ELR (cell line): Measurements from ENCODE around the gene FCER2.

Experiments used
- DNase-seq: peaks from one replicate; pipeline ENCODE4 v3.0.0-alpha.2; 2015; ENCODE audit warnings: low read depth

The FCER2 gene

GRCh38 chr19:7645656-7646425, 56.1 kb downstream of the FCER2 start:
- no peak for DNase-seq

- DNase-seq, result no peak
Measured at GRCh38 chr19:7645163-7645562, 56.8 kb downstream of the FCER2 start.

GRCh38 chr19:7644550-7644877, 57.4 kb downstream of the FCER2 start:
- no peak for DNase-seq

- DNase-seq, result peak; percentile 22
Measured at GRCh38 chr19:7643629-7644549, 58.0 kb downstream of the FCER2 start.

GRCh38 chr19:7643031-7643415, 58.9 kb downstream of the FCER2 start:
- no peak for DNase-seq

- DNase-seq, result no peak
Measured at GRCh38 chr19:7642295-7643030, 59.5 kb downstream of the FCER2 start.

- DNase-seq, result no peak
Measured at GRCh38 chr19:7641290-7642276, 60.3 kb downstream of the FCER2 start.

- DNase-seq, result no peak
Measured at GRCh38 chr19:7640803-7641202, 61.1 kb downstream of the FCER2 start.

- no peak for DNase-seq
Measured at GRCh38 chr19:7639863-7640348, 62.0 kb downstream of the FCER2 start.

GRCh38 chr19:7638802-7639465, 63.0 kb downstream of the FCER2 start:
- no peak for DNase-seq
